ENCODE measurements around the gene APLP2.
"Not testable (repeated sequence)": the region's sequence is repeated elsewhere in the genome, so short reads cannot be mapped to it uniquely, and the experiment has no call there.

The APLP2 gene

GRCh38 chr11:130069659-130070108 lies at the start of gene APLP2:
APLP2 (plus strand) TSS chr11:130069894; CDS start chr11:130069978, 84 bp downstream.
- peak; percentile 97 for DNase-seq (ENCODE audit: low spot score)

- DNase-seq (ENCODE audit: low spot score) = no peak
Observed at GRCh38 chr11:130020323-130020722, 49.4 kb upstream of the APLP2 start.

- not testable (repeated sequence) for DNase-seq (ENCODE audit: low spot score)
Observed at GRCh38 chr11:130021606-130022005, 48.1 kb upstream of the APLP2 start.

- no peak for DNase-seq (ENCODE audit: low spot score)
Observed at GRCh38 chr11:130022799-130023198, 46.9 kb upstream of the APLP2 start.

GRCh38 chr11:130023204-130023603 lies 46.5 kb upstream of the APLP2 start:
- DNase-seq (ENCODE audit: low spot score) = peak; percentile 48

GRCh38 chr11:130024361-130024760 lies 45.3 kb upstream of the APLP2 start:
- no peak for DNase-seq (ENCODE audit: low spot score)

- DNase-seq (ENCODE audit: low spot score) = no peak
Observed at GRCh38 chr11:130025371-130025770, 44.3 kb upstream of the APLP2 start.

- no peak for DNase-seq (ENCODE audit: low spot score)
Observed at GRCh38 chr11:130029137-130029536, 40.6 kb upstream of the APLP2 start.

- no peak for DNase-seq (ENCODE audit: low spot score)
Observed at GRCh38 chr11:130031056-130031455, 38.6 kb upstream of the APLP2 start.

GRCh38 chr11:130031945-130032344 lies 37.7 kb upstream of the APLP2 start:
- DNase-seq (ENCODE audit: low spot score) = no peak

- no peak for DNase-seq (ENCODE audit: low spot score)
Observed at GRCh38 chr11:130032931-130033330, 36.8 kb upstream of the APLP2 start.

- no peak for DNase-seq (ENCODE audit: low spot score)
Observed at GRCh38 chr11:130034236-130034635, 35.5 kb upstream of the APLP2 start.

- DNase-seq (ENCODE audit: low spot score) = peak; percentile 58
Observed at GRCh38 chr11:130037058-130037457, 32.6 kb upstream of the APLP2 start.

- DNase-seq (ENCODE audit: low spot score) = no peak
Observed at GRCh38 chr11:130037881-130038585, 31.7 kb upstream of the APLP2 start.

GRCh38 chr11:130040281-130040940 lies 29.3 kb upstream of the APLP2 start:
- DNase-seq (ENCODE audit: low spot score) = no peak

- no peak for DNase-seq (ENCODE audit: low spot score)
Observed at GRCh38 chr11:130042093-130042591, 27.6 kb upstream of the APLP2 start.

GRCh38 chr11:130043575-130043974 lies 26.1 kb upstream of the APLP2 start:
- DNase-seq (ENCODE audit: low spot score) = no peak

- no peak for DNase-seq (ENCODE audit: low spot score)
Observed at GRCh38 chr11:130047141-130047540, 22.6 kb upstream of the APLP2 start.

- DNase-seq (ENCODE audit: low spot score) = no peak
Observed at GRCh38 chr11:130049328-130049771, 20.3 kb upstream of the APLP2 start.

GRCh38 chr11:130050257-130050656 lies 19.4 kb upstream of the APLP2 start:
- DNase-seq (ENCODE audit: low spot score) = no peak

GRCh38 chr11:130051082-130051481 lies 18.6 kb upstream of the APLP2 start:
- no peak for DNase-seq (ENCODE audit: low spot score)

- no peak for DNase-seq (ENCODE audit: low spot score)
Observed at GRCh38 chr11:130052567-130052966, 17.1 kb upstream of the APLP2 start.

- no peak for DNase-seq (ENCODE audit: low spot score)
Observed at GRCh38 chr11:130054966-130055365, 14.7 kb upstream of the APLP2 start.
